Prostate gland (tissue), 2 donors: ENCODE results near the gene CHRNA1. TPM values are rescaled to one million over a fixed set of nuclear protein-coding genes. Genes with fewer than 3 reads are reported as not detected.

Experiments
- DNase-seq: peaks from one replicate; pipeline ENCODE4 v3.0.0-alpha.2; 2019; ENCODE audit warnings: low spot score
- H3K27ac ChIP-seq, 2 donors: fragments of 200-600 bp; sonication (generic); 2 replicates each; pipeline ENCODE4 v1.5.1; 2017 to 2019
- H3K27me3 ChIP-seq: fragments of 200-600 bp; sonication (generic); replicated peaks from 2 replicates; pipeline ENCODE4 v1.5.1; 2019; ENCODE audit not compliant: insufficient read depth
- H3K36me3 ChIP-seq, 2 donors: fragments of 200-600 bp; sonication (generic); 1 replicate in 1 of 2; 2 replicates in 1 of 2; pipeline versions ENCODE4 v1.5.1 to v1.8.1; 2017 to 2019
- H3K4me1 ChIP-seq: fragments of 200-600 bp; sonication (generic); replicated peaks from 2 replicates; pipeline ENCODE4 v1.5.1; 2019
- H3K4me3 ChIP-seq, 2 donors: fragments of 200-600 bp; sonication (generic); 2 replicates each; pipeline ENCODE4 v1.5.1; 2017 to 2019
- H3K9me3 ChIP-seq: fragments of 200-600 bp; sonication (generic); 2 replicates; pipeline ENCODE4 v1.5.1; 2017
- CTCF ChIP-seq, 4 experiments: fragments of 200-600 bp in 2 of 4; fragments of 450-650 bp in 2 of 4; sonication (generic) in 2 of 4; IDR thresholded peaks; 1 replicate in 3 of 4; 2 replicates in 1 of 4; pipeline ENCODE4 v1.5.1; 2016 to 2019; ENCODE audit warnings: antibody characterized with exemption in 4 of 4, mild to moderate bottlenecking in 2 of 4, moderate library complexity in 2 of 4
- POLR2A ChIP-seq: fragments of 450-650 bp; IDR thresholded peaks from one replicate; pipeline ENCODE4 v1.6.1; 2016; ENCODE audit warnings: antibody characterized with exemption, mild to moderate bottlenecking
- POLR2AphosphoS5 ChIP-seq: sonication (generic); formaldehyde crosslinking; IDR thresholded peaks from one replicate; pipeline ENCODE4 v1.6.1; 2017; ENCODE audit warnings: antibody characterized with exemption
- WGBS: methylation state at CpG from one replicate; pipeline ENCODE4 v1.1.5; 2018; 5-methylcytosine and 5-hydroxymethylcytosine counted together
- intact Hi-C: fragments of 100-400 bp; cut with DNase I; formaldehyde crosslinking; loops from one replicate; pipeline ENCODE4 v1.14.2; 2022
- total RNA-seq, 2 donors: library from RNA; depleted of rRNA; stranded (reverse); fragments of >200 nt; gene quantifications; one replicate each; pipeline ENCODE4 v1.1.0, GENCODE V29; 2016

CHRNA1 gene
- total RNA-seq, 2 donors from 2014 or later, result 4.0 TPM; not detected in 1

- no peaks in the 10 kb centered on the region for H3K9me3 ChIP-seq
- no peaks in the 10 kb centered on the region for H3K4me1 ChIP-seq
- DNase-seq, result no peak
- H3K4me3 ChIP-seq, result no peak overlapping the region
- no peaks in the 10 kb centered on the region for H3K27me3 ChIP-seq
- no peak for TF ChIP-seq CTCF (IDR thresholded peaks at IDR 0.05)
- no peak for TF ChIP-seq POLR2A
- no peak for TF ChIP-seq POLR2AphosphoS5
- WGBS, result 79% methylated on average over 5 of the region's 5 CpGs
- H3K27ac ChIP-seq, result no peak overlapping the region
- intact Hi-C loops, result no loop called here
- H3K36me3 ChIP-seq, result no peaks in the 10 kb centered on the region
Measured at GRCh38 chr2:174750923-174751441, 13.3 kb downstream of the CHRNA1 start.

- H3K9me3 ChIP-seq, result no peaks in the 10 kb centered on the region
- no peaks in the 10 kb centered on the region for H3K4me1 ChIP-seq
- H3K36me3 ChIP-seq, result no peaks in the 10 kb centered on the region
- no peak for TF ChIP-seq POLR2A
- TF ChIP-seq POLR2AphosphoS5, result no peak
- TF ChIP-seq CTCF (IDR thresholded peaks at IDR 0.05), result no peak
- intact Hi-C loops, result loop anchor here (5.0 kb wide), 2 partner anchors 52 to 243 kb away; no protein-coding TSS in a partner anchor
- DNase-seq, result no peak
- no peak overlapping the region for H3K4me3 ChIP-seq
- H3K27ac ChIP-seq, result no peak overlapping the region
- no peaks in the 10 kb centered on the region for H3K27me3 ChIP-seq
- 94% methylated on average over 8 of the region's 8 CpGs for WGBS
Measured at GRCh38 chr2:174749793-174750192, 14.5 kb downstream of the CHRNA1 start.

- intact Hi-C loops, result loop anchor here (5.0 kb wide), 2 partner anchors 52 to 243 kb away; no protein-coding TSS in a partner anchor
Measured at GRCh38 chr2:174748948-174749347, 15.3 kb downstream of the CHRNA1 start.

GRCh38 chr2:174745142-174745541 is 19.1 kb downstream of the CHRNA1 start:
- WGBS, result 89% methylated on average over 5 of the region's 5 CpGs
- Histone ChIP-seq H3K27me3 (no peaks in the 10 kb centered on the region), H3K4me1 (no peaks in the 10 kb centered on the region), H3K36me3 (no peaks in the 10 kb centered on the region), H3K9me3 (no peaks in the 10 kb centered on the region), H3K27ac (no peak overlapping the region), H3K4me3 (no peak overlapping the region)
- TF ChIP-seq POLR2AphosphoS5 (no peak), CTCF (IDR thresholded peaks at IDR 0.05) (no peak), POLR2A (no peak)
- DNase-seq, result no peak
- intact Hi-C loops, result loop anchor here (5.0 kb wide), 2 partner anchors 48 to 247 kb away; no protein-coding TSS in a partner anchor

More at GRCh38 chr2:174748948-174749347, 15.3 kb downstream of the CHRNA1 start:
- WGBS, result 0% methylated on average over 4 of the region's 4 CpGs
- no peaks in the 10 kb centered on the region for H3K36me3 ChIP-seq
- peak in 3 of 4 experiments; percentile 50 to 58 (median 51) for TF ChIP-seq CTCF (IDR thresholded peaks at IDR 0.05)
- no peak for TF ChIP-seq POLR2AphosphoS5
- no peaks in the 10 kb centered on the region for H3K9me3 ChIP-seq
- H3K27me3 ChIP-seq, result no peaks in the 10 kb centered on the region
- DNase-seq, result peak; percentile 35
- no peak overlapping the region for H3K27ac ChIP-seq
- H3K4me1 ChIP-seq, result no peaks in the 10 kb centered on the region
- no peak overlapping the region for H3K4me3 ChIP-seq

- intact Hi-C loops, result no loop called here
- WGBS, result 90% methylated on average over 2 of the region's 2 CpGs
- H3K27ac ChIP-seq, result no peak overlapping the region
Measured at GRCh38 chr2:174744111-174744510, 20.2 kb downstream of the CHRNA1 start.

More at GRCh38 chr2:174744111-174744510, 20.2 kb downstream of the CHRNA1 start:
- Histone ChIP-seq H3K4me3 (no peak overlapping the region), H3K27me3 (no peaks in the 10 kb centered on the region), H3K36me3 (no peaks in the 10 kb centered on the region), H3K4me1 (no peaks in the 10 kb centered on the region), H3K9me3 (no peaks in the 10 kb centered on the region)
- DNase-seq, result no peak
- TF ChIP-seq POLR2A (no peak), CTCF (IDR thresholded peaks at IDR 0.05) (no peak), POLR2AphosphoS5 (no peak)
